Fibroblast of skin of abdomen (primary cell): ENCODE data around the gene CDC14A.

Experiments used
- DNase-seq: peaks from one replicate; pipeline ENCODE4 v3.0.0-alpha.2; 2013

The CDC14A gene

DNA sequence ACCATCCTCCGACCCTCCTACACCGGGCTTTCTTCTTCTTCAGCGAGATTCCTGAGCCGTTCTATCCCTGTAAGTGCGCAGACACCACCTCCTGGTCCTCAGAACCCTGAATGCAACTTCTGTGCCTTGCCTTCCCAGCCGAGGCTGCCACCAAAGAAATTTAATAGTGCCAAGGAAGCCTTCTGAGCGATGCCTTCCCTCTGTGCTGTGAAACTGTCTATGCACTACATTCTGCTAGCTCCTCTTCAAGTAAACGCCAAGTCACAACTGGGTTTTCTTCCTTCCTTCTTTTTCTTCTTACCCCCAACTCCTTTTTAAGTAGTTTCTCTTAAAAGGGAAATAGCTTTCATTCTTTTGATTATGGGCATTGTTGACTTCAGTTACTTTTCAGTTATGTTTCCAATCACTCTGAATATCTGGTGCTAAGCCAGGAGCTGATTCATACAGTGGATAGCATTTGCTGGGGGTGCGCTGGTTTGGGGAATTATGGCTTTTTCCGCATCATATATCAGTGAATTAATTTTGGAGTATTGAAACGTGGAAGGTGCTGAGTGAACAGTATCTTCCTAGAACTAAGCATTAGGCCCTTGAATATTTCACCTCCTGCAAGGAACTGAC is 147.0 kb downstream of the CDC14A start:
- DNase-seq: peak; percentile 61

DNA sequence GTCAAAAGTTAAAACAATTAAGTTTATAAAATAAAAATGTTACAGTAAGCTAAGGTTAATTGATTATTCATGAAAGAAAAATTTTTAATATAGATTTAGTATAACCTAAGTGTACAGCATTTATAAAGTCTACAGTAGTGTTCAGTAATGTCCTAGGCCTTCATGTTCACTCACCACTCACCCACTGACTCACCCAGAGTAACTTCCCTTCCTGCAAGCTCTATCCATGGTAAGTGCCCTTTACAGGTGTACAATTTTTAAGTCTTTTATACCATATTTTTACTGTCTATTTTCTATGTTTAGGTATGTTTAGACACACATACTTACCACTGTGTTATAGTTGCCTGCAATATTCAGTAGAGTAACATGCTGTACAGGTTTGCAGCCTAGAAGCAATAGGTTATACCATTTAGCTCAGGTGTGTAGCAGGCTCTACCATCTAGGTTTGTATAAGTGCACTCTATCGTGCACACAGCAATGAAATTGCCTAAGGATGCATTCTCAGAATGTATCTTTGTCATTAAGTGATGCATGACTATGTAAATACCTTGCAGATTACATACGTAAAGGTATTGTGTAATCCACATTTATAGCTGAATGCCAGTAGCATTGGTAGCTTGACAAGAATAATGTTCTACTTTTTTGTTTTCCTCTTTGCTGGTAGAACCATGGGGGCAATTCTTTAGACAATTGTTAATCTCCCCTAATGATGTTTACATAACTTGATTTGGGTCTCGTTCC is 149.9 kb downstream of the CDC14A start:
- DNase-seq: peak; percentile 28

DNA sequence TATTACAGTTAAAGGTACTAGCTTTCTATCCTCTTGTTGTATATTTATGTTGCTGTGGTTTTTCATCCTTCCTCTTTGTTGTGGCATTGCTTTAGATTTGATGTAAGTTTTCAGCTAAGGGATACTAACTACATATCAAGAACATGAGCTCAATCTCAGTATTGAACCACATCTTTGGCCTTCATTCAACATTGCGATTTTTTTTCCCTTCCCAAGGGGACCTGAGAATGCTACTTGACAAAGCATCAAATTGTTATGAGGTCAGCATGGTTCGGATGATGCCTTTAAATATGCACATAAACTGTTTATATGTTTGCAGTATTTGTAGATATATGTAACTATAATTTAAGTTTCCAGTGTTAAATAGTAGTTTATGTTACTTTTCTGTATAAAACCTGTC is 153.9 kb downstream of the CDC14A start:
- DNase-seq: peak; percentile 51

DNA sequence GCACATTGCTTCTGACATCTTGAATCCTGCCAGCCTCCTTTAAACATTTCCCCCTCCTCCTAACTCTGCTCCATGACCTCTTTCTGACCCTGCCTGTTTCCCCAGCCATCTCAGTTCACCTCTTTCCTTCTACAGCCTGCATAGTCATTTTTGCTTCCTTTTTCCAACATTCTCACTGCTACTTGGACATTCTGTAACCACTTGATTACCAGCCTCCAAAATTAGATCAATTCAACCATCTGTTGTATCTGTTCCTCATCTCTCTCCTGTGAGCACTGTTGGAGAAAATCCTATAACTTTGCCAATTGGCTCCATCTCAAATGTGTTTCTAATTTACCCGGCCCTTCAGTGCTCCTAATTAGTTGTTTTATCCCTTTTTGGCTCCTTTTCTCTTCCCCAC is 158.1 kb downstream of the CDC14A start:
- no peak for DNase-seq

DNA sequence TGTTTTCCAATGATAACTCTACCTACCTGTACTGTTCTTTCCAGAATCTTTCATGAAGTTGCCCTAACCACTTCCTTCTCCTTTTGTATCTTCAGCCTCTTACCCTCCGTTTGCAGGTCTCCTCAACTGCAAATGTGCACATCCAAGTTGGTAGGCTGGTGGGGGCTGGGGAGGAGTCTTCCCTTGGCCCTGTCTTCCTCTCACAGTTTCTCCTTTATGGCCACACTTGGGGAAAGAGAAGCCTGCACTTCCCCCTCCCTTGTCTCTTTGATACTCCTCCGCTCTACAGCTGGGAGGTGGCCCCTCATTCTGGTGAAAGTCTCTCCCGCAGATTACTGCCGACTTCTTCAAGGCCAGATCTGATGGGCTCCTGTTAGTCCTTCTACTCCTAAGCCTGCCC is 158.8 kb downstream of the CDC14A start:
- DNase-seq: no peak

DNA sequence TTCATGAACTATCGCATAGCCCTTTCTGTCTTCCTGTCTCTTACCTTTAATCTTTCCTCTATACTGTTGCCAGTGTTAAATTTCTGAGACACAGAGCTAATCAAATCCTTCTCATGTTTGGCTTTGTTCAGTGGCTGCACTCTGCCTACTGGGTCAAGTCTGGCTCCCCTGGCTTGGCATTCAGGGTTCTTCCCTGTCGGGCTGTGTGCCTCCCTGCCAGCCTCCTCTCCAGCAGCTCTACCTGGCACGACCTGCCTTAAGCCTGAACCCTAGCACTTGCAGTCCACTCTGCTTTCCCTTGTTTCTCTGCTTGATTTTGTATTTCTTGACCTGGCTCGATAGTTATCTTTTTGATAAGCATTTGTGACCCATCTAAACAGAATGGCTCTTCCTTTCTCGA is 159.5 kb downstream of the CDC14A start:
- no peak for DNase-seq

DNA sequence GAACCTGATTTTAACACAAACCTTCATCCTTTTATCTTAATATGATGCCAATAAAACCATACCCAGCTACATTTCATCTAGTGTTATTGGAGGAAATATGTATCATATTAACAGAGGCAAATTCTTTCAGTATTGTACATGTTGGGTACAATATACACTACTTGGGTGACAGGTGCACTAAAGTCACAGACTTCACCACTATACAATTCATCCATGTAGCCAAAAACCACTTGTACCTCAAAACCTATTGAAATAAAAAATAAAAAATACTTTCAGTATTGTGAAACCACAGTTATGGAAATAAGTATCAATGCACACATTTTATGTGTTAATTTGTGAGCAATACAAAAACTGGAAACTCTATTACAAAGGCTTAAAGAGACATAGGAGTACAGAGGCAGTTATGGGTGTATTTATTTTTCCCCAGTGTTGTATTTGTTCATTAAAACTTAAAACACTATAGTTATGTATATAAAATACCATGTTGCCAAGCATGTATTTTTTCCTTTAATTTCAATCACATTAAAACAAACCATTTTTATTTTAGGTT is 160.6 kb downstream of the CDC14A start:
- DNase-seq: no peak

DNA sequence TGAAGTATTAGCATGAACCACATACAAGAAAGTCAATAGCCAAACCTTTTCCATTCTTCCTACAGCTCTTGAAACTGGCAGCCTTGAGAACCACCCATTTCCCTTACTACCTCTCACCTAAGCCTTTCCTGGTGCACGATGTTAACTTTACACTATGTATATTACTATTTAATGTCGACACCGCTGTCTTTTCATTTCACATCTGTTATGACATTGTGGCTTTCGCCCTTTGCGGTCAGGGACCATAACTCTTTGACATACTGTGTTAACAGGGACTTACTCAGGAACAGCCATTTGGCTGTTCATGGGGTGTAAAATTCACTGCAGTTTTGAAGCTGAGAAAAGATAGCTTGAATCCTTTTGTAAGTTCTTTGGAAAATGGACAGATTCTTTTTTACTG is 164.6 kb downstream of the CDC14A start:
- no peak for DNase-seq

DNA sequence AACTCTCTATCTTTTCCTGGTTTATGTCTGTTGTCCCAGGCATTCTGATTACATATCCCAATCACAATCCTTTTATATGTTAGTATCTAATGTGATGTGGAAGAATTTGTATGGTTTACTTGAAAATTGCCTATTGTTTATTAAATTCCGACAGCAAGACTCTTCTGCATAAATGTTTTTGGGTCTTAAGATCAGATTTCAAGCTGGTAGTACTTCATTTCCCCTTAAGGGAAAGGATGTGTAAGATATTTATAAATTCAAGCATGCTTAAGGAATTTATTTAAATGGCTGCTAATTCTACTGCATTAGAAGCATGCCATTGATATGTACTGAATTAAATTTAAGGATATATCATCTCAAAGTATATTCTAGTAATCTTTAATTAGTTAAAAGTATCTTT is 165.2 kb downstream of the CDC14A start:
- DNase-seq: no peak

DNA sequence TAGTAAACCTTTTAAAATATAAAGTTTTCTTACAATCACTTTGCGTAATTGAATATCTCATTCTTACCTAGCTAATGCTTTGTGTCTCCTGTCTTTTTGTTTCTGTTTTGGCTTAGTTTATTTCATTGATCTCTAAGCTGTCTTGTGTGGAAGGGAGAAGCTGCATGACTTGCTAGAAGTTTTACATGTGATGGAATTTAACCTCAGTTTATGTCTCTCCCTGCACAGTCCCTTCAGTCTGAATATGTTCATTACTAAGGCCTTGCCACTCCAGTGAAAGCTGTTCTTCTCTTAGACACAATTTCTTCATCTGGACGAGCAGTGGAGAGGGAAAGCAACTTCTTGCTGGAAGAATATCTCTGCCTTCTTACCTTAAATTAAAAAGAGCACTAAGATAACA is 165.7 kb downstream of the CDC14A start:
- DNase-seq: no peak

DNA sequence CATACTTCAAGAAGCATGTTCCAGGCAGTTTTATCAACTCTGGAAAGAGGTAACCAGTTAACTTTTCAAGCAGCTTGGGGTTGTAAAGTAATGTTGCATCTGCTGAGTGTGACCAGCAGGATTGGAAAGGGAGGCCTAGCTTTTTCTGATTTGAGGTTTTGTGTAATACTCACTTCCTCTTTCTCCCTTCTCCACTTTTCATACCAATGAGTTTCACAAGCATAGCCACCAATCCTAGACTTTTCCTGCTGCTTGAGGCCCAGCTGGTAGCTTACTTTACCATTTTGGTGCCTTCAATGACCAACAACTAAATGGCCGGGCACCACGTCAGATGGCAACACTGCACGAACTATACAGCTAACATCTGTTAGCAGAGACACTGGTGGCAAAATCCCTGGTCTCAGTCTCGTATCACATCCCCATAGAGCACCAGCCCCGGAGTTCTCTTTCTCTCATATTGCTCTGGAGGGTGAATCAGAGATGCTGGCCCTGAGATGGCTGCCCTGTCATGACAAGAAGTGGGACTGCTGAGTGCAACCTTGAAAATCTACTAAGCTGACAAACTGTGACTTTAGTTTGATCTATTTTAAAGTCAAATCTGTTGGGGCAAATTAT is 170.8 kb downstream of the CDC14A start:
- no peak for DNase-seq

DNA sequence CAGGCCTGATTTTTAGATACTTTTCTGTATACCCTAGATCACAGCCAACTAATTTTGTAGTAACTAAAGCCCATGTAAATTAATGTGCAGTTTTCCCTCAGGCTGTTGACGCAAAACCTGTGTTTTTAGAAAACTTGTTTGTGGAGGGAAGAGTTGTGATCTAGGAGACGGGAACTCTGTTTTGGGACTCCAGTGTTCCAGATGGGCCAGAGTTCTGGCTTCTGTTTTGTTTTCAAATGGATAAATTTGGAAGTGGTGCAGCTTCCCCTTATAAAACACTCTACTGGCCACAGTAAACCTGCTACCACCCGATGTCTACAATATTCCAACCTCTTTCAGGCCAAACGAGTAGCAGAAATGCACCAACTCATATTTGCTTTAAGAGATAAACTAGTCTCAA is 172.0 kb downstream of the CDC14A start:
- DNase-seq: no peak

DNA sequence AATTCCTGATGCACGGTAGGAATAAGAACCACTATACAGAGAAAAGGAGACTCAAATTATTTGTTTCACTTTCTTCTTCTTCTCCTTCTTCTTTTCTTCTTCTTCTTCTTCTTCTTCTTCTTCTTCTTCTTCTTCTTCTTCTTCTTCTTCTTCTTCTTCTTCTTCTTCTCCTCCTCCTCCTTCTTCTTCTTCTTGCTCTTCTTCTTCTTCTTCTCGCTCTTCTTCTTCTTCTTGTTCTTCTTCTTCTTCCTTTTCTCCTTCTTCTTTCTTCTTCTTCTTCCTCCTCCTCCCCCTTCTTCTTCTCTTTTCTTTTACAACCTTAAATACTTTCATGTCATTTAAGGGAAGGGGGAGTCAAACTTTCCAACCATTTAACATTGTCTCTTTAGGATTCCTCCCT is 174.6 kb downstream of the CDC14A start:
- no peak for DNase-seq

DNA sequence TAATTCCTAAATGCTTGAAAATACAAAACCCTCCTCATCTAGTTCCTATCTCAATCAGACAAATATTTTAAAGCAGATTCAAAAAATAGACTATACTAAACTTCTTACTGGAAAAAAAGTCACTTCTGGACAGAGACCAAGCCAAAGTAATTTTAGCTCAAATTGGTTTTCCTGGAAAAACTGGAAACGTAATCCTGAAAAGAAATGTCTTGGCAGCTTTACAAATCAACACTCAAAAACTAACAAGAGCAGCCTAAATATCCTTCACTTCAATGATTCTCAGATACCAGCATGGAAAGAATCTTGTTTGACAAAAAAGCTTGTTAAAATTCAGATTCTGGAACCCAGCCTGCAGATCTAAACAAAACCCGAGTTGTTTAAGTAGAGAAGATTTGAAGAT is 176.6 kb downstream of the CDC14A start:
- DNase-seq: peak; percentile 63

DNA sequence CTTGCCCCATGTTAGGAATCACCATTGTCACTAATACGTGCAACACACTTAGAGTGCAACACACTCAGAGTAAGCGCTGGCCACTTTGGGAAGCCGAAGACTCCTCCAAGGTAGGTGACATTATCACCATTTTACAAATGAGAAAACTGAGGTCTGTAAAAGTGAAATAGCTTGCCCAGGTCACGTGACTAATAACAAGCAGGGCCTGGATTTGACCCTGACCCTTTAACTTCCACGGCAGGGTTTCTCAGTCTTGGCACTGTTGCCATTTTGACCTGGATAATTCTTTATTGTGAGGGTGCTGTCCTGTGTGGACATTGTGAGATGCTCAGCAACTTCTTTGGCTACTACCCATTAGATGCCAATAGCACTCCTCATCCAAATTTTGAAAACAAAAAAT is 177.8 kb downstream of the CDC14A start:
- DNase-seq: no peak

DNA sequence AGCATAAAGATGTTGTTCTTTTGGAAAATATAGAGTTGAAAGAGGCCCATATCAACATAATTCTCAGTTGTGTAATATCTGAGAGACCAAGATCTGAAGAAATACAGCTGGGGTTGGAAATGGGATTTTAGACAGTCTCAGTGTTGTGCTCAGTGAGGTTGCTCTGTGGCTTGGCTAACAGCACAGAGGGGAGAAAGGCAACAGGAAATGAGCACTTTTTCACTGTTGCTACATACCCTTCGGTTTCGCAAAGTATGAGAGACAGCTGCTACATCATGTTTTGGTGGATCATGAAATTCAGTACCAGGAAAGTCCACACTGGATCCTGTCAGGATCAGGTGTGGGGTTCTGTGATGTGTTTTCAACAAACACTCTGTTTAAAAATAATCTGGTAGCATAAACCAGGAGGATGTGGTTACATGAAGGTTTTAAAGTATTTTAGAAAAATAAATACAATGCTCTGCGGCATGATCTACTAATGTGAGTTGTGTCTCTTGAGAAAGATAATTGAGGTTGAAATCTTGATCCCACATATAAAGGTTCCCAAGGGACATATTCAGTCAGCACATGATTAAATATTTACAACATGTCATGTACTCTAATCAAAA is 178.7 kb downstream of the CDC14A start:
- DNase-seq: peak; percentile 74

DNA sequence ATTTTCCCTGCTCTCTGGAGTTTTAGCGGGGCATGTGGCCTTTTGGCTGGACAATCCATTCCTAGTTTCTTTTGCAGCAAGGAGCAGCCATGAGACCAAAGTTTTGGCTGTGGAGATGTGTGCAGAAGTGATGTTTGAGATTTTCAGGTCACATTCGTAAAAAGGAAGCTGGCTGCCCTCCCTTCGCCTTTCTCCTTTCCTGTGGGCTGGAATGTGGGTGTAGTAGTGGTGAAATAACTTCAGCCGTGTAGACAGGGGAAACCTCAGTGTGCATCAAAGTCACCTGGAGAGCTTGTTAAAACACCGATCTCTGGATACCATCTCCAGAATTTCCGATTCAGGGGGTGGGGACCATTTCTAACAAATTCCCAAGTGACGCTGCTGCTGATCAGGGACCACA is 180.3 kb downstream of the CDC14A start:
- no peak for DNase-seq

DNA sequence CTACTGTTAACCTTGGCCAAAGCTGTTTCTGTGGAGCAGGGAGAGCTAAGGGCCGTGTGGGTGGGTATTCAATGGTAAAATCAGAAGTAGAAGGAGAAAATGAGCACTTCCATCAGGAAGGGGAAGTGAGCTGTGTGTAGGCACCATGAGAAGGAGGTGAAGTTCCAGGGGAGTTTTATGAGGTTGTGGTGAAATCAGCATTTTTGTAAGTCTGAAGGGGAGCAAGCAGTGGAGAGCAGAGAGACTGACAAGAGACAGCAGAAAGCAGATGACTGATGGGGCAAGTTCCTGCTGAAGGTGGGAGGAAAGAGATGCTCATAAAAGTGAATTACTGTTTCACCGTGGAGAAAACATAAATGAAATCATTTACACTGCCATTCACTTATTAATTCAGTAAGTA is 183.0 kb downstream of the CDC14A start:
- DNase-seq: no peak

DNA sequence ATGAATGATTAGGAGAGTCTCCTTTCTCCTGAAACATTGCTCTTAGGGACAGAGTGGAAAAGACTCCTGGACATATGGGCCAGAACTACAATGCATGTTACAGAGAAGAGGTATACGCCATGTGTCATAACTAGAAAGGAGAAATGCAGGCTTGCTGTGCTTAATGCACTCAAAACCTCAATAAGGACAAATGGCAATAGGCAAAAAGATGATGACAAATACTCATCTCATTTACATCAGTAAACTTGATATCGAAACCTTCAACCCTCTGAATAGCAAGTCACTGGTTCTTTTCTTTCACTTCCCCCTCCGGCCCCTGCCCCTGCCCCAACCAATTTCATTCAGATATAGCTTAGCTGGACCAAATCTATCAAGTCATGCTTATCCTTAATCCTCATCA is 183.7 kb downstream of the CDC14A start:
- no peak for DNase-seq

DNA sequence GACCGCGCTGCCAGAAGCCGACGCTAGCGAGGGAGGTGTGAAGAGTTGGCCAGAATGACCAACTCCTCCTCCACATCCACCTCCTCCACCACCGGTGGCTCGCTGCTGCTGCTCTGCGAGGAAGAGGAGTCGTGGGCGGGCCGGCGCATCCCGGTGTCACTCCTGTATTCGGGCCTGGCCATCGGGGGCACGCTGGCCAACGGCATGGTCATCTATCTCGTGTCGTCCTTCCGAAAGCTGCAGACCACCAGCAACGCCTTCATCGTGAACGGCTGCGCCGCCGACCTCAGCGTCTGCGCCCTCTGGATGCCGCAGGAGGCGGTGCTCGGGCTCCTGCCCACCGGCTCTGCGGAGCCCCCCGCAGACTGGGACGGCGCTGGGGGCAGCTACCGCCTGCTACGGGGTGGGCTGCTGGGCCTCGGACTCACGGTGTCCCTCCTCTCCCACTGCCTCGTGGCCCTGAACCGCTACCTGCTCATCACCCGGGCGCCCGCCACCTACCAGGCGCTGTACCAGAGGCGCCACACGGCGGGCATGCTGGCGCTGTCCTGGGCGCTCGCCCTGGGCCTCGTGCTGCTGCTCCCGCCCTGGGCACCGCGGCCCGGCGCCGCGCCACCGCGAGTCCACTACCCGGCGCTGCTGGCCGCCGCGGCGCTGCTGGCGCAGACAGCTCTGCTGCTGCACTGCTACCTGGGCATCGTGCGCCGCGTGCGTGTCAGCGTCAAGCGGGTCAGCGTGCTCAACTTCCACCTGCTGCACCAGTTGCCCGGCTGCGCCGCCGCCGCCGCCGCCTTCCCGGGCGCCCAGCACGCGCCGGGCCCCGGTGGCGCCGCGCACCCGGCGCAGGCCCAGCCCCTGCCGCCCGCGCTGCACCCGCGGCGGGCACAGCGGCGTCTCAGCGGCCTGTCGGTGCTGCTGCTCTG is 186.9 kb downstream of the CDC14A start:
- DNase-seq: no peak

DNA sequence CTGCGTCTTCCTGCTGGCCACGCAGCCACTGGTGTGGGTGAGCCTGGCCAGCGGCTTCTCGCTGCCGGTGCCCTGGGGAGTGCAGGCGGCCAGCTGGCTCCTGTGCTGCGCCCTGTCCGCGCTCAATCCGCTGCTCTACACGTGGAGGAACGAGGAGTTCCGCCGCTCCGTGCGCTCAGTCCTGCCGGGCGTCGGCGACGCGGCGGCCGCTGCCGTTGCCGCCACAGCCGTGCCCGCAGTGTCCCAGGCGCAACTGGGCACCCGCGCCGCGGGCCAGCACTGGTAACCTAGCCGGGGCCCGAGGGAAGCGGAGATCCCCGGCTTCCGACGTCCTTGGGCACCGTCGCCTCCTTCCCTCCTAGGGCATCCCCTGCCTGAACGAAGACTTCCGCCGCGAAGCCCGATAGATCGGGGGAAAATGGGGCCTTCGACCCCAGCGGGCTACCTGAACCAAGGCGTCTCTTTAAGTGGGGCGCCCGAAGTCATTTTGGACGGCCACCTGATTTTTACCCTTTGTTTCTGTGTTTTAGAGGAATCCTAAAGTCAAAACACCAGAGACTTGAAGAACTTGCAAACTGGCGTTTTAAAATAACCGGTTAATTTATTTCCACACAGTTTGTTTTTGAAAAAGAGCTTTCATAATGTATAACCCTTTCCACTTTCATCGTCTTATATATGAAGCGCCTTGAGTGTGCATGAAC is 187.7 kb downstream of the CDC14A start:
- no peak for DNase-seq

DNA sequence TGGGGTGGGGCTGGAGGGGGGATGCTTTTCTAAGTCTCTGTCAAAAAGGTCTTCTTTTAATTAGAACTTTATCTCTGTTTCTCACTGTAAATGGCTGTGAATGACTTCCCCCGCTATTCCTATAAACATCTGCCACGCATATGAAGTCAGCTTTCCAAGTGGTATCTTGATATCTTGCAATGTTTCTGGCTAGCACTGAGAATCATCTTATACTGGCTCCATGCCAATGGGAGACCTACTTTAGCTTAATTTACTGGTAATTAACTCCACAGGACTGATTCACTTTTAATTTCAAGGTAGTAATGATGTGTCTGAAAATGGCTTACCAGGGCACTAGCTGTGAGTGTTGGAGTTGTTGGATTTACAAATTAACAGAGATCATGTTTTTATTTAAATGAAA is 190.0 kb downstream of the CDC14A start:
- no peak for DNase-seq
